CD4-positive, alpha-beta T cell (primary cell): ENCODE measurements around the gene DYNLRB1. TPM values are rescaled to one million over a fixed set of nuclear protein-coding genes. Genes with fewer than 3 reads are reported as not detected.

Source experiments
- ATAC-seq: fragments of 200-7000 bp; cut with Tn5 transposase; one replicate; pipeline ENCODE4 v1.10.0; 2022; ENCODE audit warnings: mild to moderate bottlenecking; ENCODE audit not compliant: poor library complexity
- CTCF ChIA-PET: fragments of 350-600 bp; sonication (Branson Sonifier 250); formaldehyde crosslinking; loops from one replicate; lab custom pipeline; 2021; ENCODE audit warnings: antibody characterized with exemption, inconsistent platforms; lab: Charles Lee
- POLR2A ChIA-PET: fragments of 350-600 bp; sonication (Branson Sonifier 250); formaldehyde crosslinking; loops from one replicate; lab custom pipeline; 2021; ENCODE audit warnings: antibody characterized with exemption, inconsistent platforms; lab: Charles Lee
- DNase-seq, 14 experiments: peaks; one replicate each; pipeline ENCODE4 v3.0.0-alpha.2; 2013 to 2020; ENCODE audit warnings: mixed read lengths in 2 of 14
- H3K27ac ChIP-seq, 2 donors: one replicate each; pipeline versions ENCODE4 v1.5.1 to v1.7.0; 2013; ENCODE audit warnings: low read length in 2 of 2, low read depth in 1 of 2, mild to moderate bottlenecking in 1 of 2
- H3K27me3 ChIP-seq, 2 experiments: 1 replicate in 1 of 2; 2 replicates in 1 of 2; pipeline versions ENCODE4 v1.6.1 to v1.7.0; 2013; ENCODE audit warnings: low read length in 2 of 2, control low read depth in 1 of 2, mild to moderate bottlenecking in 1 of 2, moderate library complexity in 1 of 2; ENCODE audit not compliant: insufficient read depth in 2 of 2, control insufficient read depth in 1 of 2
- H3K36me3 ChIP-seq: one replicate; pipeline ENCODE4 v1.6.1; 2013; ENCODE audit warnings: low read length, control low read depth; ENCODE audit not compliant: insufficient read depth
- H3K4me1 ChIP-seq: one replicate; pipeline ENCODE4 v1.6.1; 2013; ENCODE audit warnings: low read length, control low read depth; ENCODE audit not compliant: insufficient read depth
- H3K4me3 ChIP-seq: one replicate; pipeline ENCODE4 v1.5.1; 2013; ENCODE audit warnings: mild to moderate bottlenecking, low read length, moderate library complexity
- H3K9me3 ChIP-seq, 2 experiments: 1 replicate in 1 of 2; 2 replicates in 1 of 2; pipeline versions ENCODE4 v1.6.1 to v1.7.0; 2013; ENCODE audit warnings: low read length in 2 of 2, mild to moderate bottlenecking in 2 of 2, control low read depth in 1 of 2, moderate library complexity in 1 of 2; ENCODE audit not compliant: control insufficient read depth in 1 of 2, insufficient read depth in 1 of 2
- H3K27ac Mint-ChIP-seq: one replicate; pipeline ENCODE4 v1.8.0; 2020; ENCODE audit warnings: mixed read lengths
- H3K27me3 Mint-ChIP-seq: one replicate; pipeline ENCODE4 v1.8.0; 2021; ENCODE audit warnings: mixed read lengths
- H3K36me3 Mint-ChIP-seq: one replicate; pipeline ENCODE4 v1.8.0; 2021; ENCODE audit warnings: low read depth, mixed read lengths
- H3K4me1 Mint-ChIP-seq: one replicate; pipeline ENCODE4 v1.8.0; 2021; ENCODE audit warnings: low read depth, mixed read lengths
- H3K4me3 Mint-ChIP-seq: one replicate; pipeline ENCODE4 v1.8.0; 2020; ENCODE audit warnings: mild to moderate bottlenecking, mixed read lengths
- H3K9me3 Mint-ChIP-seq: one replicate; pipeline ENCODE4 v1.8.0; 2020; ENCODE audit warnings: mixed read lengths
- intact Hi-C, 2 experiments: fragments of 100-400 bp; cut with DNase I in 1 of 2; cut with micrococcal nuclease in 1 of 2; formaldehyde crosslinking; loops; one replicate each; pipeline versions ENCODE4 v1.15.1 to v1.9.0; 2023 to 2025; cut with DNase I, micrococcal nuclease
- total RNA-seq, 174 experiments: library from RNA in 2 of 174; stranded (reverse) in 2 of 174; gene quantifications; one replicate each; pipeline ENCODE4 v1.2.3 and lab custom pipeline; 2021 to 2026
- TF ChIP-seq, protein P1 (sequence below): fragments of 200-600 bp; IDR thresholded peaks from one replicate; pipeline ENCODE4 v1.8.0; 2022; ENCODE audit warnings: antibody characterized with exemption, mild to moderate bottlenecking

Gene DYNLRB1
- total RNA-seq, 2 experiments from 2014 or later: 38.3 to 40.3 TPM

DNA sequence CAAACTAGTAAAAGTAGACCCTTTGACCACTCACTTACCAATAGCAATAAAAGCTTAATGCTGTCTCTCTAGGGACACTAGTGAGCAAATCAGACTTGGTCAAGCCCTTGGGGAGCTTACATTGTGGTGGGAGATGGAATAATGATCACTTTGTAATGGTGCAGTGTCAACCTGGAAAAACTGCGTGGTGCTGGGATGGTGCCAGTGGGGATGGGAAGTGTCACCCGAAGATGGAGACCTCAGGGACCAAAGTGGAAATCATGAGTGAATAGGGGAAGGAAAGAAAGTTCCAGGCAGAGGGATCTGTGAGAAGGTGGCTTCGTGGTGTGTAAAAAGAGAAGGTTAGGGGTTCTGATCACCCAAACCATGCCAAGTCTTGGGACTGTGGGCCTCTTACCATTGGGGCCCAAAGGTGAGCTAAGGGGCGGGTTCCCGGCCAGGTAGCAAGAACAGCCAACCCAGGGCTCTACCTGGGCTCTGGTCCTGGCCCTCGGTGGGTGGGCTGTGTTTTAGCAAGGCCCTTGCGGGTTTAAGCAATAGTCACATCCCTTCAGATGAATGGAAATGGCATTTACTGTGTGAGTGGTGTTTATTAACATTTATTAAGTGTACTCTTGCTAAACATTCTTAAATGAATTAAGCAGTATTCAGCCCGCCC, 15.5 kb downstream of the DYNLRB1 start:
- Histone ChIP-seq H3K27ac (no peak overlapping the region), H3K9me3 (no peaks in the 10 kb centered on the region), H3K27me3 (no peaks in the 10 kb centered on the region), H3K4me3 (no peak overlapping the region), H3K4me1 (peaks cover 12% of the 10 kb centered on the region), H3K36me3 (peaks cover 88% of the 10 kb centered on the region)
- Mint-ChIP-seq H3K27me3 (no peaks in the 10 kb centered on the region), H3K4me3 (no peak overlapping the region), H3K4me1 (no peaks in the 10 kb centered on the region), H3K36me3 (peaks cover 73% of the 10 kb centered on the region), H3K9me3 (no peaks in the 10 kb centered on the region), H3K27ac (no peak overlapping the region)
- intact Hi-C loops: no loop called here
- DNase-seq: no peak
- ChIA-PET CTCF (interaction anchor here (0.9 kb wide), 1 partner anchor 13 kb away, joined by 3 read pairs; no protein-coding TSS in a partner anchor), POLR2A (no interaction called here)
- no peak for ATAC-seq
- TF ChIP-seq, protein P1, sequence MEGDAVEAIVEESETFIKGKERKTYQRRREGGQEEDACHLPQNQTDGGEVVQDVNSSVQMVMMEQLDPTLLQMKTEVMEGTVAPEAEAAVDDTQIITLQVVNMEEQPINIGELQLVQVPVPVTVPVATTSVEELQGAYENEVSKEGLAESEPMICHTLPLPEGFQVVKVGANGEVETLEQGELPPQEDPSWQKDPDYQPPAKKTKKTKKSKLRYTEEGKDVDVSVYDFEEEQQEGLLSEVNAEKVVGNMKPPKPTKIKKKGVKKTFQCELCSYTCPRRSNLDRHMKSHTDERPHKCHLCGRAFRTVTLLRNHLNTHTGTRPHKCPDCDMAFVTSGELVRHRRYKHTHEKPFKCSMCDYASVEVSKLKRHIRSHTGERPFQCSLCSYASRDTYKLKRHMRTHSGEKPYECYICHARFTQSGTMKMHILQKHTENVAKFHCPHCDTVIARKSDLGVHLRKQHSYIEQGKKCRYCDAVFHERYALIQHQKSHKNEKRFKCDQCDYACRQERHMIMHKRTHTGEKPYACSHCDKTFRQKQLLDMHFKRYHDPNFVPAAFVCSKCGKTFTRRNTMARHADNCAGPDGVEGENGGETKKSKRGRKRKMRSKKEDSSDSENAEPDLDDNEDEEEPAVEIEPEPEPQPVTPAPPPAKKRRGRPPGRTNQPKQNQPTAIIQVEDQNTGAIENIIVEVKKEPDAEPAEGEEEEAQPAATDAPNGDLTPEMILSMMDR: no peak

DNA sequence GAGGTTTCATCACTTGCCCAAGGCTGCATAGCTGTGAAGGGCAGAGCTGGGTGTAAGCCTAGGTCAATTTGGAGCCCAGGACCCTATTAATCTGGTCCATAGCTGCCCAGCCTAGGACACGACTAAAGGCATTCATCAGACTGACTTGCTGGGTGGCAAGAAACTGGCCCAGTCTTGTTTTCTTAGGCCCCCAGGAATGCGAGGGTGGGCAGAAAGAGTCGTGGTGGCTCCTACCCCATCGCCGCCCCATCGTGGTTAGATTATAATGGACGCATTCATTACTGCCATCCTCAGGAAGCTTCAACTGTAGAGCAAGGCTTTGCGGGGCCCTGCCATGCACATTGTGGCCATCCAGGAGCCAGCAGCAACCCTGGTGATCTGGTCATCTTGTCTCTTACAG, 16.1 kb downstream of the DYNLRB1 start:
- CTCF ChIA-PET: no interaction called here
- intact Hi-C loops: no loop called here
- POLR2A ChIA-PET: interaction anchor here (1.3 kb wide), 1 partner anchor 17 kb away, joined by 3 read pairs; no protein-coding TSS in a partner anchor

DNA sequence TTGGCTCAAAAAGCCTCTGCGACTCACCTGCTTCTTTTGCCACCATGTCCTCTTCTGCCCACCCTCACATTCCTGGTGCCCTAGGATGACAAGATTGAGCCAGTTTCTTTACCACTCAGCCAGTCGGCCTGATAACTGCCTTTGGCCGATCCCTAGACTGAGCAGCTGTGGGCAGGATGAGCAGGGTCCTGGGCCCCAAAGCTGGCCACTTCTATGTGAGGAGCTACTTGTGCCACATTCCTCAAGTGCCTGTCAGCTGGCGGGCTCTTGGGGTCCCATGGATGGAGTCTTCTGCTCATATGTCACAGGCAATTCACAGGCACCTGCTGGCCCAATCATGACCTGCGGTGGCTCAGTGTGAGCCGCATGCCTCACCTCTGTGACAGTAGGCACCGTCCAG, 16.5 kb downstream of the DYNLRB1 start:
- TF ChIP-seq, protein P1: no peak
- ATAC-seq (no peak), DNase-seq (no peak)
- no peak overlapping the region for H3K27ac ChIP-seq
- peaks cover 4% of the 10 kb centered on the region for H3K4me1 Mint-ChIP-seq
- H3K4me3 Mint-ChIP-seq: no peak overlapping the region
- no peaks in the 10 kb centered on the region for H3K27me3 ChIP-seq
- intact Hi-C loops: no loop called here
- ChIA-PET CTCF (no interaction called here), POLR2A (interaction anchor here (1.3 kb wide), 1 partner anchor 18 kb away, joined by 3 read pairs; no protein-coding TSS in a partner anchor)
- H3K4me3 ChIP-seq: no peak overlapping the region
- H3K36me3 ChIP-seq: peaks cover 88% of the 10 kb centered on the region
- H3K27ac Mint-ChIP-seq: no peak overlapping the region
- peaks cover 70% of the 10 kb centered on the region for H3K36me3 Mint-ChIP-seq
- H3K4me1 ChIP-seq: peaks cover 12% of the 10 kb centered on the region
- H3K9me3 Mint-ChIP-seq: no peaks in the 10 kb centered on the region
- H3K27me3 Mint-ChIP-seq: no peaks in the 10 kb centered on the region
- no peaks in the 10 kb centered on the region for H3K9me3 ChIP-seq

More for the DNA sequence above, 16.1 kb downstream of the DYNLRB1 start:
- no peak for ATAC-seq
- H3K27me3 Mint-ChIP-seq: no peaks in the 10 kb centered on the region
- no peak overlapping the region for H3K27ac Mint-ChIP-seq
- Histone ChIP-seq H3K4me1 (peaks cover 12% of the 10 kb centered on the region), H3K27me3 (no peaks in the 10 kb centered on the region), H3K27ac (no peak overlapping the region), H3K9me3 (no peaks in the 10 kb centered on the region), H3K36me3 (peaks cover 88% of the 10 kb centered on the region), H3K4me3 (no peak overlapping the region)
- H3K4me1 Mint-ChIP-seq: peaks cover 3% of the 10 kb centered on the region
- TF ChIP-seq, protein P1: no peak
- H3K36me3 Mint-ChIP-seq: peaks cover 73% of the 10 kb centered on the region
- H3K9me3 Mint-ChIP-seq: no peaks in the 10 kb centered on the region
- no peak for DNase-seq
- H3K4me3 Mint-ChIP-seq: no peak overlapping the region
